HG03108 (cell line): ENCODE results near the gene MSX1.

Experiments
- ATAC-seq: cut with Tn5 transposase; IDR thresholded peaks from one replicate; pipeline ENCODE4 v1.9.1; 2021; ENCODE audit warnings: moderate library complexity; ENCODE audit not compliant: unreplicated experiment

MSX1 gene

DNA sequence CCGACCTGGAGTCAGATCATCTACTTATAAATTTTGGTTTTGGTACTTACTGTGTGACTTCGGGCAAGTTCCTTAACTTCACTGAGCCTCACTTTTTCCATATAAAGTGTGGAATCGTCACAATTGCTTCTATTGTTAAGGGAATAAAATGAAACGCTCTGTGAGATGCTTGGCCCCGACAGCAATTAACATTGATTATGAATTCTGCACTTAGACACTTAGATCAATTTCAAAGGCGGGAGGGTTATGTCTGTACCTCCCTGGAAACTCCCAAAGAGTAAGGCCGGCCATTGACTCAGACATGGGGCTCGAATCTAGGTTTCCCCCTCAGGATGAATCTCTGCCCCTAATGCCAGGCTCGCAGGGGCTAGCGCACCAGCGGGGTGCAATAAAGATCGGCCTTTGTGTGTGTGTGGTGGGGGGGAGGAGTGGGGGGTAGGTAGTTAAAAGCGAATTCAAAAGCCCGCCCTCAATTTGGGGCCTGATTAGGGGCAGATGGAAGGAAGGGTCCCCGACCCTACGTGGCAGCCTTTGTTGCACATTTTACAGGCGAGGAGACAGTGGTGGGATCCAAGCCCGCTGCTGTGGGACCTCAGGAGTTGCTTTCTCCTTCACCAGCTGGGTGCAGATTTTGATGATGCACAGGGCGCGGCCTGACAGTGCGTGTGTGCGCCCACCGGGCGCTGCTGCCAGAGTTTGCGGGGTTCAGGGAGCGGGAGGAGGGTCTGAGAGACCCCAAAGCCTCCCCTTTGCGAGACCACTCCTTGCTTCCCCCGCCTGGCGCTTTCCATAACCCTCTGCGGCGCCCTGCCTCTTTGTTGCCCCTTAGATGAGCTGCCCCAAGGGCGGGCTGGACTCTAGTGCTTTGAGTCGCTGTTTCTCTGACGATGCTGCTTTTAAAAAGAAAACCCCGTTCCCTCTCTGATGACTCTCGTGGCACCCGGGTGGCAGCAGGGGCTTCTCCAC, 9.6 kb downstream of the MSX1 start:
- ATAC-seq = no peak

DNA sequence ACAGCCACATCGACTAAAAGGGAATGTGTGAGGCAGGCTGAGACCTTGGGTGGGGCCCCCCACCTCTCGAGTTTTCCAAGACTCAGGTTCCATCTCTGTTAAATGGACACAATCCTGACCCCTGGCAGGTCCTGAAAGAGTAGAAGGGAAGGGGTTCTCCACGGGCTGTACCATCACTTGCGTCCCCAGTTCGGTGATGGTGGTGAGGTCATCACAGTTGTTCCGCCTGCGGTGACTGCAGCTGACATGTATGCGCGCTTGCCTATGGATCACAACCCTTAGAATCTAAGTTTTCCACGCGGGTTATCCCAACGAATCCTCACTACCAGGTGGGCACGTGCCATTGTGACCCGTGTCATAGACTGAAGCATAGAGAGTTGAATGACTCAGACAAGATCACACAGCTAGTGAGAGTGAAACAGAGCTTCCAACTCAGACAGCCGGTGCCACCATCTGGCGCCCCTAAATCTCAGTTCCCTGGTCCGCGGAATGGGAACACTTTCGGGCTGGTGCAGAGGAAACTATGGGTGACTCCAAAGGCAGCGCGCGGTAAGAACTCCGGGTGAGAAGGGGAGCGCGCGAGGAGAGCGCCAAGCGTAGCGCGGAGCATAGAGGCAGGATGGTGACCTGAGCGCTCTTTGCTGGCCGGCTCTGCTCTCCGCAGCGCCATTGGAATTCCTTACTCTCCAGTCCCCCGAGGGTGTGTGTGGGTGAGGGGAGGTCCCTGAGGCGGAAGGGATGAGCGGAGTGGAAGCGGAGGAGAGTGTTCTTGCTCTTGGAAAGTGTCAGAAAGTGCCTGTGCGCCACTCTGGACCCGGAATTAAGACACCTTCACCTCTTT, 10.5 kb downstream of the MSX1 start:
- no peak for ATAC-seq

DNA sequence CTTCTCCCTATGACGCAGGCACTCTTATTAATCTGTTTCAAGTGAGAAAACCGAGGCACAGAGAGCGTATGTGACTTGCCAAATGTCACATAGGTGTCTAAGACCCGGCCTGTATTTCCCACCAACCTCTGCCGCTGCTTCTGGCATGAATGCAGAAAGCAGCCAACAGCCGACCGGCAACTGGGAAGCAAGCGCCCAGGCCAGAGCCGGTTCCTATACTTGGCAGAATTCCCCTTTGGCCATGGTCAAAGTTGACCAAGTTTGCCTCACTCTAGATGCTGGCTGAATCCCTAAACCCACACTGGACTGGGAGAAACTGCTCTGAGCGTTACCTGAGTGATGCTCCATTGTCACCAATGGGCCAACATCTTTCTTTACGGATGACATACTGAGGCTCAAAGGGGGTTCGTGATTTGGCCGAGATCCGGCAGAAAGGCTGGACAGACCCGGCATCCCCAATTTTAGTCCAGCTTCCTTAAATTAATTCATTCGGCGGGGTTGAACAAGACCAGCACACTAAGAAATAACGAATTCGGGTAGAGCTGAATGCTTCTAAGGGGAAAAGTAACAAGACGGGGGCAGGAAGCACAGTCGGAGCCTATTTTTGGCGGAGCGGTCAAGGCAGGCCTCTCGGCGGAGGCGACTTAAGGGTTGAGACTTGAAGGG, 11.2 kb downstream of the MSX1 start:
- no peak for ATAC-seq

DNA sequence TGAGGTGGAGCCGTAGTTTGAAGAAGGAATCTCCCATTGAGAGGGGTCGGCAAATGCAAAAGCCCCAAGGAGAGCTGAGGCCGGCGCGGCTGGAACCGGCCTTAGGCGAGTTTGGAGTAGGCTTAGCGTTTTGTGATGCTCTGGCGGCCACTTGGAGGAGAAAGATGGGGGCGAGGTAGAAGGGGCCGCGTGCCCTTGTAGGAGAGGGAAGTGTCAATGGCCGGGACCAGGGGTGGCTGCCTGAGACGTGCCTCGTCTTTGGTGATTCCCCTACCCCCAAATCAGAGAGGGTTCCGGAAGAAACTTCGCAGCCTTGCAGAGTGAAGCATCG, 11.7 kb downstream of the MSX1 start:
- ATAC-seq = no peak

DNA sequence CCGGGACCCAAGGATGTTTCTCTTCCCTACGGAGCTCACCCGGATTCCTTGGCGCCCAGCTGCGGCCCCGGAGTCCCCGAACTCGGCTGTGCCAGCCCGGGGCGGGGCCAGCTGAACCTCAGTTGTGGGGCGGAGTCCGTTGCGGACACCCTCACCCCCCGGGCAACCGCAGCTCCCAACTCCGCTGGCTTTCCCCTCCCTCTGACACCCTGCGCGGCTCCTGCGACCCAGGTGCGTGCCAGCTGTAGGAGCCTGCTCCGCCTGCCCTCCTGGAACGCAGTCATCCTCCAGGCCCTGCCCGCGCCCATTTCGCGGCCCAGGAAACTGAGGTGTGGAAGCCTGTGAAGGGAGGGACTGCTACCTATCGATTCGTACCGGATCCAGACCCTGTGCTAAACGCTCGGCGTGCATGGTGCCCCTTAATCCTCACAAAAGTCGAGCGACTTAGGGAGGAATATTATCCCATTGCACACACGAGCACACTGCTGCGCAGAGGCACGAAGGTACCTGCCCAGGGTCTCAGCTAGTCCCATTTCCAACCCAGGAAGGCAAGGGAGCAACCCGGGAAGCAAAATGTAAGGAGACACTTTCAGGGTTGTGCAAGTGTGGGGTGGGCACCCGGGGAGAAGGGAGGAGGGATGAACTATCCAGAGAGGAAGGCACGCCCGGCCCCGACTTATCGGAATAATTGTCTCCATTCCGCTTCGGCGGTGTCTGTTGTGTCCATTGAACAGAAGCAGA, 12.3 kb downstream of the MSX1 start:
- ATAC-seq = no peak

DNA sequence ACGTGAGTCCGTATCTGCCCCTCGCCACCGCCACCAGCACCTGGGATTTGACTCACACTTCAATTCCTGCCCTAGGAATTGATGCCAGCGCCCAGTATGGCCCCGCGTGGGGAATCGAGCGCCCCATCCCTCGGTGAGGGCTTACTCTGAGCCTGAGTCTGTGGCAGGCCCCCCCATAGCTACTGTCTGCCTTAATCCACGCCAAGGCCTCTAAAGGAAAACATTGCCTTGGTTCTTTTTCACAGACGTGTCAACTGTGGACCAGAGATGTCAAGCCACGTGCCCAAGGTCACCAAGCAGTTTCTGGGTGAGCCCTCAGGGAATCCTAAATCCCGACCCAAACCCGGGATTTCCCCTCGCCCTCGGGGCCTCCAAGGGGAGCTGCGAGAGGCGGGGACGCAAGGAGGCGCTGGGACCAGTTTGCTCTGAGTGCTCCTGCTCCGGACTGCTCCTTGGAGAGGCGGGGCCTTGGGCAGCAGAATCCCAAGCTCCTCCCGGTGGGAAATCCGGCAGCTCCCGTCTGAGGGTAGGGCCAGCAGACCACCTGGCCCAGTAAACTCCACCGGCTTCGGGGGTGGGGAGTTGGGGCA, 12.9 kb downstream of the MSX1 start:
- ATAC-seq = no peak

DNA sequence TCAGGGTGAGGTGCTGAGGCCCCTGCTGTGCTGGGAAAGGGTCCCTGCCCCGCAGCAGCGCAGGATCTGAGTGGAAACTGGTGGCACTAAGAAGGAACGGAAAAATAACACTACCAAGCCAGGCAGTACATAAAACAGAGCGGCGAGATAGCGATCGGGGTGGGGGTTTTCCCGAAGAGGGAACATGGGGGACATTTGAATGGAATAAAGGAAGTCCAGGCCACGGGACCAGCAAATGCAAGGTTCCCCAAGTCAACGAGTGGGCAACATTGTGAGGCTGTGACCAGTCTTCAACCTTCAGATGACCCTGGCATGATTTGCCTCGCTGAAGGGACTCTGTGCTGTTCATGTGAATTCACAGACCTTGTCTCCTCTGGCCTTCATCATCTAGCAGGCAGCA, 13.7 kb downstream of the MSX1 start:
- no peak for ATAC-seq

DNA sequence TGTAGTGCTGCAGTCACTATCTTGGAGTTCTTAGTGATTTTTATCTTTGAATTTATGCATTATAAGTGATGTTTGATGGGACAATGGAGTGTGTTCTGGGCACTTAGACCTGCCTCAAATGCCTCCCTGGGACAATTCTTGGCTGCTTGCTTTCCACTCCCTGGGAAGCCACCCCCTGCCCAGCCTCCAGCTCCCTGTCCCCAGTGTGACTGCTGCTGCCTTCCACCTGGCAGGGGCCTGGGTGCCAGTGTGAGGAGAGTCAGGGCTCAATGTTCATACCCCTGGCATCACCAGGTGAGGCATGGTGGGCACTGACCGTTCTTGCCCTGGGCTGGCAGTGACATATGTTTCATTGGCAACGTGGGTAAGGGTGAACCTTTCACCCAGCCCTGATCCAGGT, 14.8 kb downstream of the MSX1 start:
- ATAC-seq = no peak

DNA sequence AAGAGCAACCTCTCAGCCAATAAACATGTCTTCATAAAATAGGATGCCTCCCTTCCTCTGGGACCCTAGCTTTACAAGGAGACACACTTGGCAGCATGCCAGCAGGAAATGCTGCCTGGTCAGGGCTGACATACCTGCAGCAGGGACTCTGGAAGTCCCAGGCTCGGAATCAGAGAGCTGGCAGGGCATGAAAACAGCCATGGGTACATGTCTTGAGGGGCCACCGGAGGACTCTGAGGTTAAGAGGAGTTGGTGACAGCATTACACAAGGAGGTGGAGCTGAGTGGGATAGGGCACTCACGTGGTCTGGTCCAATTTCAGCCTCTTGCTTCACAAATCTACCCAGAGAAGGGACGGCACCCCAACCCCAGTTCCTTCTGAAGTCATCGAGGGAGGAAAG, 15.7 kb downstream of the MSX1 start:
- no peak for ATAC-seq

DNA sequence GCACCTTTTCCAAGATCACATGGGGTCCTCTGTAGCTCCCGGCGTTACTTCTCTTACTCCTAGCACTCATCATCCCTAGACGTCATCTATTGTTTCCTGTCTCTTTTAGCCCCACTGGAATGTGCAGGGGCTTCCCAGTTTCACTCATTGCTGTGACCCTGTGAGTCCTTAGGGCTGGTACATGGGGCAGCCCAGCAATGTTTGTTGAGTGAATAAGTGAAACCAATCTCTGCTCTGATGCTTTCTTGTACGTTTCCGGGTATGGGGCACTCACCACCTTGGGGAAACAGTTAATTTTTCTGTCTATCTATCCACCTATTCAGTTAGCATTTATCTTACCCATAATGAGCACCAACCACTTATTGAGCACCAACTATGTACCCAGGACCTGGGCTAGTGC, 16.1 kb downstream of the MSX1 start:
- ATAC-seq = no peak

DNA sequence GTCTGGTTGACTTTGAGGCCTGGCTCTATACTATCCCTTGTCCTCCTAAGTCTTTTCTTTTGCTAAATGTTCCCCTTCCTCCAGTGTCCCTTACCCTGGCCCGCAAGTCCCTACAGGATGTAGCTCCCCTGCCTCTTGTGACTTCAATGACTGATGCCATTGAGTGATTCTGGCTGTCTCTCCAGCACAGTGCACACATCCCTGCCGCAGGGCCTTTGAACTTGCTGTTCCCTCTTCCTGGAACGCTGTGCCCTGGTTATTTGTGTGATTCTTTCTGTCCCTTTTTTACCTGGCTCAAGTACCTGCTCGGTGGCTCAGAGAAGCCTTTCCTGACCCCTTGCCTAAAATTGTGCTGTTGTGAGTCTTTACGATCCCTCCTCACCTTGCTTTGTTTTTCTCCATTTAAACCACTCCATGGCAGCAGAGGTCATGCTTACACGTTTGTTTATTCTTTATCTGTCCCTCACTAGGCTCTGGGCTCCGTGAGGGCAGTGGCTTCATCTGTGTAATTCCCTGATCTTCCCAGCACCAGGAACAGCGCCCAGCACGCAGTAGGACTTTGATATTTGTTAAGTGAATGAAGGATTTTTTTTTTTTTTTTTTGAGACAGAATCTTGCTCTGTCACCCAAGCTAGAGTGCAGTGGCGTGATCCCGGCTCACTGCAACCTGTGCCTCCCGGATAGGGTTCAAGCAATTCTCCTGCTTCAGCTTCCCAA, 17.6 kb downstream of the MSX1 start:
- no peak for ATAC-seq

DNA sequence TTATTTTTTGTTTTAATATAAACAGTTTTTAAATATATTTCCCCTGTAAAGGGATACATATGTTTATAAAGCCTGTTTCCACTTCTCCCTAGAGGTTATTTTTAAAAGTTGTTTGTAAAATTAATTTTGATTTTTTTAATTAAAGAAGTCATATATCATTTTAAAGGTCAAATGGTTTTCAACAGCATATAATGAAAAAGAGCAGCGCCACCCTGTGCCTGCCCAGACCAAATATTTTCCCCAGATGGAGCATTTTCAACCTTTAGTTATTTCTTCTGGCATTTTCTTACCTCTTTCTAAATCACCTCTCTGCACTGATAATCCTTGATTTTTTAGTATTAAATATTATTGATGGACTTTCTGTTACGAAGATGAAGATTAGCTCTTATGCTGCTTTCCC, 21.0 kb downstream of the MSX1 start:
- ATAC-seq = no peak

DNA sequence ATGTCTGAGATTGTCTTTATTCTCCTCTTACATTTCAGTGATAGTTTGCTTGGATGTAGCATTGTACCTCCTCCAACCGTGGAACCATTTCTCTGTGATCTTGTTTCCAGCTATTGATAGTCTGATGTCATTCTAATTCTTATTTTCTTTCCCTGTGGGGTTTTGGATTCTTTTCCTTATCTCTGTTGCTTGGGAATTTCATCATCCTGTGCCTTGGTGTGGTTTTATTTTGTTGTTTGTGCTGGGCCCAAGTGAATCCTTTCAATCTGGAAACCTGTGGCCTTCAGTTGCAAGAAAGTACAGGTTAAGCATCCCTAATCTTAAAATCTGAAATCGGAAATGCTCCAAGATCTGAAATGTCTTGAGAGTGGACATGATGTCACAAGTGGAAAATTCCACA, 22.0 kb downstream of the MSX1 start:
- no peak for ATAC-seq

DNA sequence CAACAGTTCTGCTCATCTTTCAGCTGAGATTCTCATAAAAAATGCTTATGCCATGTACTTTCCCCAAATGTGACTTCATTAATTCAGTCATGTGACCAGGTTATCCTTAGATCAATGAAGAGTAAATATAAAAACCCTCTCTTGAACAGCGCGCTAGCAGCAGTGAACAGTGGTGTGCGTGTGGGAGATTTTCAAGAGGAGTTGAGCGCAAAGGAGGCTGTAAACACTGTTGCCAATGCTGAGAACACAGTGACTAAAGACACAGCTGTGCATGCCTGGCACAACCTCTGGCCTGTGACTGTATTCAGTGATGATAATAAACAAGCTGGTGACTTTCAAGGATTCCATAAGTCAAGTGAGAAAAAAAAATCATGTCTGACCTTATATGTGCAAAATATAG, 25.1 kb downstream of the MSX1 start:
- no peak for ATAC-seq

DNA sequence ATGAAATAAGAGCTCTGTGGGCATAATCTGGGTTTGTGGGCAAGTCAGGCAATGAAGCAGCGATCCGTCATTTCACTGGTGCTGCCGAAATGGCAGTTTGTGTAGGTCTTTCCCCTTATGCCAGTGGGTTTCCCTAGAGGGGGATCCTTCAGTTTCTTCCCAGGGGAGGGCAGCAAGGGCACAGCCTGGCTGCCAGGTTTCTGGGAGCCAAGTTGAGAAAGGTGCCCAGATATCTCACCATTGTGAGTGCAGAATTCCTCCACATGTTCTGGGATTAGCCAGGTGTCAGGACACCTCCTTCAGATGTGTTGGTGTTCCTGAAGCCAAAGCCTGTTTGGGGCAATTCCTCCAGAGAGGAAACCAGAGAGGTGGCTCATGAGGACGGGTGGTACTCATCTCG, 28.0 kb downstream of the MSX1 start:
- ATAC-seq = no peak

DNA sequence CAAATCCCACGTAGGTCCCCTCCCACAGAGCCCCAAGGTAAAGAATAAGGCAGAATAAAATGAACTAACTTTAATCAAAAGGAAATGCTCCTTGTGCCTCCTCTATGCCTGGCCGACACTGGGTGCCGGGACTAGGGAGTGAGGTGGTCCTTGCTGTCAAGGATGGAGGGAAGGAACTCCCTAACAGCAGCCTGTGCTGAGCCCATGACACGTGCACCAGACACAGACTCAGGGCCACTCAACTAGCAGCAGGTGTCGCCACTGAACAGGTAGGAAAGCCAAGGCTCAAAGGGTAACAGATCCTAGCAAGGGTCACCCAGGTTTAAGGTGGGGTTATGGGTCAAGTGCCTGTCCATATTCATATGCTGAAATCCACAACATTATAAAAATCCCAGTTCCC, 29.2 kb downstream of the MSX1 start:
- ATAC-seq = no peak

DNA sequence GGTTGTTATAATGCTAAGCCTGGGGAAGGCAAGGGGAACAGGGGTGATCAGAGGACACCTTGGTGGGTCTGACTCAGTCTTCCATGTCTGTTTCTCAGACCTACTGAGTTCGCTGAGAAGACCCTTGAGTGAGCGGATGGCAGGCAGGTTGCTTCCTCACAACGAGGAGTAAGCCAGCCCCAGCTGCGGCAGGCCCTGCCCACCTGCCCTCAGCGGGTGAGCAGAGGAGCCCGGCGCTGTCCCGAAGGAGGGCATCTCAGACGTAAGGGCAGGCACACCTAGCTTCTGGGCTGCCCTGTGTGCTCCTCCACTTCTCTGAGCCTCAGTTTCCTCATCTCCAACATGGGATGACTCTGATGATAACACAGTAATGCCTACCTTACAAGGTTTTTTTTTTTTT, 30.3 kb downstream of the MSX1 start:
- ATAC-seq = no peak

DNA sequence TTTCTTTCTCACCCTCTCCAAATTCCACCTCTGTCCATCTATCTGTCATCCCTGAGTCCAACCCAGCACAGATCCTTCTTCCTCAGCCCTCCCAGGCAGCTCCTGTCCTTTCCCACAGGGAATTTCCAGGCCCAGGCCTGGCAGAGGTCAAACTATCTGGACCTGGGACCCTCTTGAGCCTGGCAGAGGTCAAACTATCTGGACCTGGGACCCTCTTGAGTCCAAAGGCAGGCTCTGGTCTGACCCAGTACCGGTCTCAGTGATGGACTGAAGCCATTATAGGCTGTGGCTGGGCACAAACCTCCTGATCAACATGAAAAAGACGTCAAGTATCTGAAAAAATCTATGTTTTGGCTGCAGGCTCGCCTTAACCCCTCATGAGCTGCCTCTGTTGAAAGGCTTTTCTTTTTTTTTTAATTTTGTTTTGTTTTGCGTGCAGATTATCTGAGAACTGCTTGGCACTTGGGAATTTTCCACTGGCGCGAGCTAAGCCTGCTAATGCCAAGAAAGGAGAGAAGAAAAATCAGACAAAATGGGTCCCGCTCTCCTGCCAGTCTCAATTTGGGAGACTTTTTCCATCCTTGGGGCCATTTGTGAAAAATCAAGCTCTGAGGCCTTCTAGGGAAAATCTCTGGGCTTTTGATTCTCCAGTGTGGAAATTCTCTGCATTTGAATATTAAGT, 31.2 kb downstream of the MSX1 start:
- no peak for ATAC-seq

DNA sequence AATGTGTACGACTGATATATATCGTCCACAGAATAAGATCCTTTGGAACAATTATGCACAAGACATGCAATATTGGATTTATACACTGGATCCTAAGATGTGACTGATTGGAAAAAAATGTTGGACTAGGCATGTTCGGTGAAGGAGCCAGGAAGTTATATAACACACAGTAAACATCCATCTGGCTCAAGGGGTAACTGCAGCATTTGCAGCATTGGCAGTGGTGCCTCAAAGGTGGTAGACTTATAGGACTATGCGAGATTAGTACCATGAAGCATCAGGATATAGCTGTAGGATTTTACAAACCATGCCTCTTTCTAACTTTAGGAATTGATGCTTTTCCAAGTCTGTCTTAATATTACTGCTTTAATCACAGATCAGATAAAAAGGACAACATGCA, 34.3 kb downstream of the MSX1 start:
- ATAC-seq = no peak
